GM06990 (cell line): Measurements from ENCODE around the gene HDC.

Experiments used
- DNase-seq: peaks from one replicate; pipeline ENCODE4 v3.0.0-alpha.2; 2011; ENCODE audit not compliant: insufficient read length; ENCODE audit errors: extremely low read depth
- H3K27me3 ChIP-seq: replicated peaks from 2 replicates; pipeline ENCODE4 v1.6.0; 2011; ENCODE audit warnings: low read length; ENCODE audit not compliant: control insufficient read depth, insufficient read depth
- H3K36me3 ChIP-seq: 2 replicates; pipeline ENCODE4 v1.5.1; 2011; ENCODE audit warnings: low read length; ENCODE audit not compliant: control insufficient read depth, insufficient read depth
- H3K4me3 ChIP-seq: replicated peaks from 2 replicates; pipeline ENCODE4 v1.5.1; 2011; ENCODE audit warnings: low read depth, mild to moderate bottlenecking, control low read depth, low read length
- CTCF ChIP-seq: IDR thresholded peaks from 2 replicates; pipeline ENCODE4 v1.5.1; 2011; ENCODE audit warnings: low read length, control low read depth, mild to moderate bottlenecking, inconsistent platforms; ENCODE audit not compliant: insufficient read depth, poor library complexity, severe bottlenecking

The HDC gene

GRCh38 chr15:50241684-50242450 is 23.7 kb downstream of the HDC start:
- H3K4me3 ChIP-seq, result no peak overlapping the region
- no peak for DNase-seq
- no peak for TF ChIP-seq CTCF
- H3K36me3 ChIP-seq, result no peaks in the 10 kb centered on the region
- H3K27me3 ChIP-seq, result no peaks in the 10 kb centered on the region

- no peak for TF ChIP-seq CTCF
- no peak overlapping the region for H3K4me3 ChIP-seq
- DNase-seq, result no peak
- no peaks in the 10 kb centered on the region for H3K27me3 ChIP-seq
- no peaks in the 10 kb centered on the region for H3K36me3 ChIP-seq
Observed at GRCh38 chr15:50238255-50238654, 27.3 kb downstream of the HDC start.

GRCh38 chr15:50236433-50236832 is 29.1 kb downstream of the HDC start:
- Histone ChIP-seq H3K36me3 (no peaks in the 10 kb centered on the region), H3K27me3 (no peaks in the 10 kb centered on the region), H3K4me3 (no peak overlapping the region)
- no peak for DNase-seq
- no peak for TF ChIP-seq CTCF

- Histone ChIP-seq H3K27me3 (no peaks in the 10 kb centered on the region), H3K4me3 (no peak overlapping the region), H3K36me3 (no peaks in the 10 kb centered on the region)
- no peak for TF ChIP-seq CTCF
- DNase-seq, result no peak
Observed at GRCh38 chr15:50235794-50236193, 29.7 kb downstream of the HDC start.

GRCh38 chr15:50234764-50235163 is 30.8 kb downstream of the HDC start:
- no peak for TF ChIP-seq CTCF
- Histone ChIP-seq H3K36me3 (no peaks in the 10 kb centered on the region), H3K27me3 (no peaks in the 10 kb centered on the region), H3K4me3 (no peak overlapping the region)
- no peak for DNase-seq
